Measurements from ENCODE around the gene SDHD. TPM values are rescaled to one million over a fixed set of nuclear protein-coding genes. Genes with fewer than 3 reads are reported as not detected.

Gene SDHD
- total RNA-seq, 2 donors from 2014 or later, result 158 to 166 TPM

Other genes starting within 250 kb of the SDHD start
- gene ALG9, start 215.3 kb upstream of the SDHD start, total RNA-seq, result 100 to 1,000 TPM in 1 of 2 donors, 10 to 100 TPM in 1; 31.5 to 116 TPM
- 1 to 10 TPM; 1.0 to 1.2 TPM for gene FDXACB1, start 207.7 kb upstream of the SDHD start, total RNA-seq
- gene CFAP68, start 207.3 kb upstream of the SDHD start, total RNA-seq, result 10 to 100 TPM; 17.1 to 22.2 TPM
- 1,000 to 10,000 TPM; 4,044 to 4,265 TPM for gene CRYAB, start 175.1 kb upstream of the SDHD start, total RNA-seq
- 10 to 100 TPM; 37.3 to 49.6 TPM for gene HSPB2, start 174.1 kb upstream of the SDHD start, total RNA-seq
- 1 to 10 TPM; 1.6 to 3.3 TPM for gene C11orf52, start 168.0 kb upstream of the SDHD start, total RNA-seq
- 10 to 100 TPM; 19.5 to 28.1 TPM for gene DIXDC1, start 149.5 kb upstream of the SDHD start, total RNA-seq
- gene DLAT, start 61.5 kb upstream of the SDHD start, total RNA-seq, result 100 to 1,000 TPM in 1 of 2 donors, 10 to 100 TPM in 1; 98.7 to 130 TPM
- 1 to 10 TPM in 1 of 2 donors, under 1 TPM in 1; 0.76 to 1.3 TPM for gene PIH1D2, start 12.9 kb upstream of the SDHD start, total RNA-seq
- 10 to 100 TPM in 1 of 2 donors, 1 to 10 TPM in 1; 6.7 to 10.4 TPM for gene NKAPD1, start 12.6 kb upstream of the SDHD start, total RNA-seq
- 100 to 1,000 TPM; 103 to 105 TPM for gene TIMM8B, start 117 bp upstream of the SDHD start, total RNA-seq
- 1 to 10 TPM; 4.7 to 6.0 TPM for gene IL18, start 77.2 kb downstream of the SDHD start, total RNA-seq
- not detected for gene TEX12, start 80.5 kb downstream of the SDHD start, total RNA-seq
- gene BCO2, start 88.6 kb downstream of the SDHD start, total RNA-seq, result 10 to 100 TPM; 53.3 to 92.2 TPM
- gene PTS, start 139.6 kb downstream of the SDHD start, total RNA-seq, result 10 to 100 TPM; 21.3 to 37.1 TPM
- gene PLET1, start 174.0 kb downstream of the SDHD start, total RNA-seq, result not detected

All from left cardiac atrium (tissue), 2 donors.